Subcutaneous adipose tissue (tissue), 4 donors: ENCODE results near the gene EWSR1. TPM values are rescaled to one million over a fixed set of nuclear protein-coding genes. Genes with fewer than 3 reads are reported as not detected.

Experiments
- total RNA-seq, 4 donors: library from RNA; depleted of rRNA; stranded (reverse); fragments of >200 nt; gene quantifications; one replicate each; pipeline ENCODE4 v1.1.0, GENCODE V29; 2016
- TF ChIP-seq, protein P1 (sequence below): fragments of 450-650 bp; IDR thresholded peaks from one replicate; pipeline ENCODE4 v1.5.1; 2016; ENCODE audit warnings: low read depth, mild to moderate bottlenecking, control low read depth, antibody characterized with exemption, moderate library complexity

EWSR1 gene
- total RNA-seq, 4 donors from 2014 or later = 132 to 179 (median 168) TPM

DNA sequence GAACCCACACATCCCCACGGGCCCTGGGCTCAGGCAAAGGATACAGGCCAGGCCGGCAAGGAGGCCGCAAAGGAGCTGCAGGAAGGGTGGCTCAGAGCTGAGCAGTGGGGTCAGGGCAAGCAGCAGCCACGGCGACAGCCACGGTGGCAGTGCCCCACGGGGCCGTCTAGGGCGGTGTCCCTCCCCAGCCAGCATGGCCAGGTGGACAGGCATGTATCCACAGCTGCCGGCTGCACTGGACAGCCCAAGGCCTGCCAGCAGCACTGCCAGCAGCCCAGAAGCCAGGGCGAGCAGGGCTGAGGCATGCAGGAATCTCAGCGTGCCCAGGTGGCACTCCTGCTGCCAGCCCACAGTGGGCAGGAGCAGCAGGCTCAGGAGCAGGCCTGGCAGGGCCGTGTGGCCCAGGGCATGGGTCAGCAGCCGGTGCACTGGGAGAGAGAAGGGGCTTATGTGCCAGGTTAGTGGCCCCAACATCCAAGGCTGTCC is 4.2 kb upstream of the EWSR1 start:
- TF ChIP-seq, protein P1, sequence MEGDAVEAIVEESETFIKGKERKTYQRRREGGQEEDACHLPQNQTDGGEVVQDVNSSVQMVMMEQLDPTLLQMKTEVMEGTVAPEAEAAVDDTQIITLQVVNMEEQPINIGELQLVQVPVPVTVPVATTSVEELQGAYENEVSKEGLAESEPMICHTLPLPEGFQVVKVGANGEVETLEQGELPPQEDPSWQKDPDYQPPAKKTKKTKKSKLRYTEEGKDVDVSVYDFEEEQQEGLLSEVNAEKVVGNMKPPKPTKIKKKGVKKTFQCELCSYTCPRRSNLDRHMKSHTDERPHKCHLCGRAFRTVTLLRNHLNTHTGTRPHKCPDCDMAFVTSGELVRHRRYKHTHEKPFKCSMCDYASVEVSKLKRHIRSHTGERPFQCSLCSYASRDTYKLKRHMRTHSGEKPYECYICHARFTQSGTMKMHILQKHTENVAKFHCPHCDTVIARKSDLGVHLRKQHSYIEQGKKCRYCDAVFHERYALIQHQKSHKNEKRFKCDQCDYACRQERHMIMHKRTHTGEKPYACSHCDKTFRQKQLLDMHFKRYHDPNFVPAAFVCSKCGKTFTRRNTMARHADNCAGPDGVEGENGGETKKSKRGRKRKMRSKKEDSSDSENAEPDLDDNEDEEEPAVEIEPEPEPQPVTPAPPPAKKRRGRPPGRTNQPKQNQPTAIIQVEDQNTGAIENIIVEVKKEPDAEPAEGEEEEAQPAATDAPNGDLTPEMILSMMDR = no peak

DNA sequence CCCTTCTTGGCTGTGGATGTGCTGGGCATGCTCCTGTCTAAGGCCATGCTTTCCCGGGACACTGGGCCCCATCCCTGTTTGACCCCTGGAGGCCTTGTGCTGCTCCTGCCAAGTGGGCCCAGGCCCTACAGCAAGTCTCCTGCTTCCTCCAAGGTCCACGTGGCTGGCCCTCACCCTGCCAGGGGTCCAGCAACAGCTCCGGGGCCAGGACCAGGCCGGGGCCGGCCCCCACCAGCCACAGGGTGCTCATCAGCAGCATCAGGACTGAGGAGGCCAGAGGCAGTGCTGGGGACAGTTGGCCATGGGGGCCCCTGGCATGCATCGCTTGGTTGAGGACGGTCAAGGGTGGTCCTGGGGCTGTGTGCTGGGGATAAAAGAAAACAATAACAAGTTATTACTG is 2.8 kb upstream of the EWSR1 start:
- TF ChIP-seq, protein P1 = no peak

DNA sequence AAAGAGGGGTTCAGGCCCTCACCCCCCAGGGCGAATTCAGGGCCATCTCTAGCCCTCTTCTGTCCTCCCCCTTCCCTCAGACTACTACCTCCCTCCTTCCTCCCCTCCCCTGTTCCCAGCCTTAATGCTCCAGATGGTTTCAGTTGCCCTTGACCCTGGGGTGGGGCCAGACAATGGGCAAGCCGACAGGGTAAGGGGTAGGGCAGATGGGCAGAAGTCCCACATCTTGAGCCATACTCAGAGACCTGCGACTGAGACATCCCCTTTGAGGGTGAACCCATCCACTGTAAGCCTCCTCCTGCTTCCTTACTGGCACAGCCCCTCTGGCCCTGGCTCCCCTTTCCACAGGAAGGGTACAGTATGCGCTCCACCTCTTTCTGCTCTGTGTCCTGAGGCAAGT is 2.1 kb upstream of the EWSR1 start:
- TF ChIP-seq, protein P1 = no peak

DNA sequence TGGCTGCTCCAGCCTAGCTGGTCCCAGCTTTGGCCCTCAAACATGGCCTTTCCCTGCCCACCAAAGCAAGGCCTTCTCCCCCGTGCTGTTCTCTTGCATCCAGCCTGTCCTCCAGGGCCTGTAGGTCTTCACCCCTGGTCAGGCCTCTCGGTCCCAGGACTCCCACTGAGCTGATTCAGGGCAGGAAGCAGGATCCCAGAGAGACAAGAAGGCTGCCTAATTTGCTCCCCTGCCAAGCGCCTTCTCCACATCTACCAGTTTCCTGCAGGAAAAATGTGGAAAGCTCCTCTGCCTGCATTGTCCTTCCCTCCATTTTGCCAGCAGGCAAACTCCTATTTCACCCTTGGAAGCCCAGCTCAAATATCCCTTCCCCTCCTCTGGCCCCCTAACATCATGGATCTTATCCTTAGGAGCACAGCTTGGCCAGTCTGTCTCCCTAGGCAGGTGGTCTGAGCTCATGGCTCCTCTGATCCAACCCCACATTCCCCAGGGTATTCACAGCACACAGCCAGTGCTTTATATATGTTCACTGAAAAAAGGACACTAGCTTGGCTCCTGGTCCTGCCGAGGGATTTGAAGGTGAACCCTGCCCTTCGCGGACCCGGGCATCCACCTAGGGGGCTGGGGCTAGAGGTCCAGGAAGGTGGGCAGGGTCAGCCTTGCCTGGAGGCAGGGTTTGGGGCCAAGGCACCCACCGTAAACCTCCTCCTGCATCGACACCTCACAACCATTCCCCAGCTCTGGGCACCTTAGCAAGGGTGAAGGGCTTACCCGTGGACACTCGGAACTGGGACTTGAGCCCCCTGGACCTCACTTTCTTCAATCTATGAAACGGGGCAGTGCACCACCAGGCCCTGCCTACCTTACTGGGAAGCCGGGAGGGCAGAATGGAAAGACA is 1.3 kb upstream of the EWSR1 start:
- TF ChIP-seq, protein P1 = no peak

DNA sequence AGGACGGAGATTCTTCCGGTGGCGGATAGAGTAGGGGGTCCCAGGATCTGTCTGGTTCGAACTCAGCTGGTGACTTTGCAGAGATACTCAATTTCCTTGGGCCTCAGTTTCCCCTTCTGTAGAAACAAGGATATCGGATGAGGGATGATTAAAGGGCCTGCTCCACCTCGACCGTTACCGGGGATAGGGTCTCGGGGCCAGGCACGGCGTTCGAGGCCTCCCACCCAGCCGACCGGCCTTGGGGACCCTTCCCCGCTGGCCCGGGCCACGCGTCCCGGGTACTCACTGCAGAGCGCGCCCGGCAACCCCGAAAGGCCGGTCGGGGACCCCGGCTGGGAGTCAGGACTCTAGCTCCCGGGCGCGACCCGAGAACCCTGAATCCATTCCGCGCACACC is 608 bp upstream of the EWSR1 start:
- TF ChIP-seq, protein P1 = no peak

DNA sequence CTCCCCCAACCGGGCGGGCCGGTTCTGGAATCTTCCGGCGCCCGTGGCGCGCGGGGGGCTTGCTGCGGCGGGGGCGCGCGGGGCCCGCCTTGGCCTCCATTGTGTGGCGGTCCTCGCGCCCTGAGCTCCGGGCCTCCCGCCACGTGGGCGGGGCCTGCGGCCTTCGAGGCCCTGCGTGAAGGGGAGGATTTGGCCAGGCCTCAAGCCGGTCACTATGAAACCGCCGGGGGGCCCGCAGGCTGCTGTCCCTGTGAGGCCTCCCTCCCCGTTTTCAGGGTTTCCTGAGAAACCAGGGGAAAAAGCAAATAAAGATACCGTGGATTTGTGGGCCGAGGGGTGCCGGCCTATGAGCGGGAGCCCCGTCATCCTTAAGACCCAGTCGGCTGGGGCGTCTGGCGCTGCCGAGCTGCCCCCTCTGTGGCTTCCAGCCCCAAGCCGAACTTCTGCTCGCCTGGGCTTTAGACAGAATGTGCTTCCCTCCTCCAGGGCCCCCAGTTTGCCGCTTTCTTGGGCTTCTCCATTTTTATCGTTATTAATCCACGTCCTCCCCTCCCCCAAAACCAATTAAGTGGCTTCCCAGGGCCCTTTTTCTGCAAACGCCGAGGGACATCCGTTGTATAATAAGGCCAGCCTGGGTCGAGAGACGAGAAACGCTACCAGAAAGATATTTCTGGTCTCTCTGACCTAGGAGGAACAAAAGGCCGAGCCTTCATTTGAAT is 602 bp downstream of the EWSR1 start:
- TF ChIP-seq, protein P1 = no peak

DNA sequence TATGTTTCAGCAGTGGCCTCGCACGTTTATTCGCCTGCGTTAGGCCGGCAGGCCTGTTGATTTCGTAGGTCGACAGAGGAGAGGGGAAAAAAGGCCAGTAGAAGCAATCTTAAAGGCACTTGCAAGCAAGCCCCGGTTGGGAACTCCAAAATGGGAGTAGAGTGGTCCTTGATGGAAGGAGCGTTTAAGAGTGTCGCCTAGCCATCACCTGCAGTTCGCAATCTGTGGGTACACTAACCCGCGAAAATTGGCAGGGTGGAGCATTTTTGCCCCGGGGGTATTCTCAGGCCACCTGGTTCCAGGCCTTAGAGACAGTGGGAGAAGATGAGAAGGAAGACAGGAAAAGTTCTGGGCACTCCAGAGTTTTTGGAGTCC is 1.1 kb downstream of the EWSR1 start:
- TF ChIP-seq, protein P1 = no peak
